Measurements from ENCODE around the gene TSPYL4.
A peak's percentile ranks its signal among the peaks of the same experiment; 100 is the strongest.

Gene TSPYL4

GRCh38 chr6:116268589-116269293, 14.9 kb upstream of the TSPYL4 start:
- peak; percentile 56 for DNase-seq

GRCh38 chr6:116267836-116268588, 14.1 kb upstream of the TSPYL4 start:
- no peak for DNase-seq

- DNase-seq = no peak
These were observed 12.9 kb upstream of the TSPYL4 start for GRCh38 chr6:116266803-116267202.

GRCh38 chr6:116265041-116265829, 11.4 kb upstream of the TSPYL4 start:
- no peak for DNase-seq

- DNase-seq = no peak
These were observed 9.5 kb upstream of the TSPYL4 start for GRCh38 chr6:116263353-116263752.

- no peak for DNase-seq
These were observed 4.6 kb upstream of the TSPYL4 start for GRCh38 chr6:116258520-116258919.

- DNase-seq = no peak
These were observed 2.8 kb upstream of the TSPYL4 start for GRCh38 chr6:116256694-116257093.

GRCh38 chr6:116255246-116255800, 1.4 kb upstream of the TSPYL4 start:
- DNase-seq = no peak

- DNase-seq = no peak
These were observed 602 bp upstream of the TSPYL4 start for GRCh38 chr6:116254297-116255056.

GRCh38 chr6:116253188-116253504, 729 bp downstream of the TSPYL4 start:
- no peak for DNase-seq

- DNase-seq = no peak
These were observed 2.1 kb downstream of the TSPYL4 start for GRCh38 chr6:116251568-116252384.

GRCh38 chr6:116248577-116248976, 5.3 kb downstream of the TSPYL4 start:
- no peak for DNase-seq

- DNase-seq = no peak
These were observed 6.6 kb downstream of the TSPYL4 start for GRCh38 chr6:116247285-116247684.

- no peak for DNase-seq
These were observed 7.8 kb downstream of the TSPYL4 start for GRCh38 chr6:116246089-116246488.

- DNase-seq = no peak
These were observed 9.6 kb downstream of the TSPYL4 start for GRCh38 chr6:116244284-116244683.

- no peak for DNase-seq
These were observed 14.0 kb downstream of the TSPYL4 start for GRCh38 chr6:116239856-116240255.

GRCh38 chr6:116239256-116239655, 14.6 kb downstream of the TSPYL4 start:
- no peak for DNase-seq

- no peak for DNase-seq
These were observed 15.8 kb downstream of the TSPYL4 start for GRCh38 chr6:116238083-116238482.

- no peak for DNase-seq
These were observed 19.2 kb downstream of the TSPYL4 start for GRCh38 chr6:116234689-116235088.

- DNase-seq = no peak
These were observed 24.5 kb downstream of the TSPYL4 start for GRCh38 chr6:116229287-116229913.

GRCh38 chr6:116223355-116223754, 30.5 kb downstream of the TSPYL4 start:
- no peak for DNase-seq

Measured in central memory CD4-positive, alpha-beta T cell (primary cell).